Ovary (tissue), 3 donors: ENCODE data around the gene PCED1B.

Experiments
- POLR2A ChIP-seq: fragments of 450-650 bp; IDR thresholded peaks from one replicate; pipeline ENCODE4 v1.6.1; 2017; ENCODE audit warnings: antibody characterized with exemption, mild to moderate bottlenecking, moderate library complexity
- TF ChIP-seq, protein P1 (sequence below), 3 donors: fragments of 450-650 bp in 2 of 3; fragments of 200-600 bp in 1 of 3; IDR thresholded peaks; one replicate each; pipeline versions ENCODE4 v1.5.1 to v1.8.0; 2016 to 2022; ENCODE audit warnings: antibody characterized with exemption in 3 of 3, mild to moderate bottlenecking in 1 of 3
- donor health status: DM: no; HTN: no; CAD: no.

DNA sequence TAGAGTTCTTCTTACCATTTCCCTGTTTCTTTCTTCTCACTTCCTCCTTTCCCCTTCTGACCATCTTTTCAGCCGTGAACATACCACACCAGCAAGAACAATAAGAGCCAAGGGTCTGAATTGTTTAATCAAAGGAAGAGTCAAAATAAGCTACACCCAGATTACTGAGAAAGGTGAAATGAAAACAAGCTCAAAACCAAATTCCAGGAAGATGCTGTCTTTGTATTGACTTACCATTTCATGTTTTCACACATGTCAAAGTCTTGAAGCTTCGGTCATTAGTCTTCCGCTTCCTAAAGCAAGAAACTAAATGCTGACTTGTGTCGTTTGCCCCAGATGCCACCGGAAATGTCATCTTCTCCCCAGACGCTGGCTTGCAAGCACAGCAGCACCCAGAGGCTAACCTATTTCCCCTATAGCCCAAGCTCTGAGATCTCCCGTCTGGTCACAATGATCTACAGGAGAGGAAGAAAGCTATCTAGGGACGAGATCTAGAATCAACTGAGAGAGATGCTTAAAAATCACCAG lies 136.8 kb downstream of the PCED1B start:
- TF ChIP-seq, protein P1, sequence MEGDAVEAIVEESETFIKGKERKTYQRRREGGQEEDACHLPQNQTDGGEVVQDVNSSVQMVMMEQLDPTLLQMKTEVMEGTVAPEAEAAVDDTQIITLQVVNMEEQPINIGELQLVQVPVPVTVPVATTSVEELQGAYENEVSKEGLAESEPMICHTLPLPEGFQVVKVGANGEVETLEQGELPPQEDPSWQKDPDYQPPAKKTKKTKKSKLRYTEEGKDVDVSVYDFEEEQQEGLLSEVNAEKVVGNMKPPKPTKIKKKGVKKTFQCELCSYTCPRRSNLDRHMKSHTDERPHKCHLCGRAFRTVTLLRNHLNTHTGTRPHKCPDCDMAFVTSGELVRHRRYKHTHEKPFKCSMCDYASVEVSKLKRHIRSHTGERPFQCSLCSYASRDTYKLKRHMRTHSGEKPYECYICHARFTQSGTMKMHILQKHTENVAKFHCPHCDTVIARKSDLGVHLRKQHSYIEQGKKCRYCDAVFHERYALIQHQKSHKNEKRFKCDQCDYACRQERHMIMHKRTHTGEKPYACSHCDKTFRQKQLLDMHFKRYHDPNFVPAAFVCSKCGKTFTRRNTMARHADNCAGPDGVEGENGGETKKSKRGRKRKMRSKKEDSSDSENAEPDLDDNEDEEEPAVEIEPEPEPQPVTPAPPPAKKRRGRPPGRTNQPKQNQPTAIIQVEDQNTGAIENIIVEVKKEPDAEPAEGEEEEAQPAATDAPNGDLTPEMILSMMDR (IDR thresholded peaks at IDR 0.05) = no peak
- no peak for TF ChIP-seq POLR2A
